Uterus (tissue), 2 donors: ENCODE measurements around the gene NOP16.

Source experiments
- CTCF ChIP-seq, 4 experiments: fragments of 200-600 bp in 2 of 4; fragments of 450-650 bp in 2 of 4; sonication (generic) in 2 of 4; IDR thresholded peaks; one replicate each; pipeline ENCODE4 v1.5.1; 2016 to 2019; ENCODE audit warnings: antibody characterized with exemption in 4 of 4, mild to moderate bottlenecking in 2 of 4, moderate library complexity in 1 of 4
- POLR2A ChIP-seq, 2 donors: fragments of 450-650 bp; IDR thresholded peaks; one replicate each; pipeline ENCODE4 v1.6.1; 2016; ENCODE audit warnings: antibody characterized with exemption in 2 of 2, mild to moderate bottlenecking in 1 of 2, moderate library complexity in 1 of 2

DNA sequence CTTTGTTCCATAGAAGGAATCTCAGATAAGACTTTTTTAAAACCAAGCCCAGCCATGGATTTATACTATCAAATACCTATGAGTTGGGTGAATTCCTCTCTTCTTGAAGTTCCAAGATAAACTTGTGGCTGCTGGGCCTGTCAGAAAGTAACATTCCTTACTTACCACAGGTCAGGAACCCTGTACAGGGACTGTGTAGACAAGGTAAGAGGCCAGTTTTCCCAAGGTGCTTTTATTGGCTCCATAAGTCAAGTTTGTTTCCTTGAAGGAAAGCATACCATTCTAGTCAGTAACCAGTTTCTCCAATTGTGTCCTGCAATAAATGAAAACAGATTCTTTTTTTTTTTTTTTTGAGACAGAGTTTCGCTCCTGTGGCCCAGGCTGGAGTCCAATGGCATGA, 36.7 kb upstream of the NOP16 start:
- no peak for TF ChIP-seq CTCF (IDR thresholded peaks at IDR 0.05)
- no peak for TF ChIP-seq POLR2A (IDR thresholded peaks at IDR 0.05)
